GM12878 (cell line): ENCODE results near the gene WSCD2. TPM values are rescaled to one million over a fixed set of nuclear protein-coding genes. Genes with fewer than 3 reads are reported as not detected.

Experiments used
- ATAC-seq: fragments of 200-7000 bp; cut with Tn5 transposase; 3 replicates; pipeline ENCODE4 v1.9.1; 2020; ENCODE audit warnings: mild to moderate bottlenecking, moderate library complexity
- BruUV-seq: library from RNA; stranded (reverse); fragments of 400-500 nt; replicated peaks from 2 replicates; lab custom pipeline; 2021; lab: Mats Ljungman, UMichigan
- CTCF ChIA-PET: fragments of 300-600 bp; sonication (Branson Sonifier 250); formaldehyde crosslinking; extraction: SDS; loops from one replicate; lab custom pipeline; 2021; ENCODE audit warnings: inconsistent platforms; lab: Yijun Ruan, JAX
- POLR2A ChIA-PET: fragments of 350-600 bp; formaldehyde crosslinking; extraction: SDS; loops from one replicate; lab custom pipeline; 2021; ENCODE audit warnings: inconsistent platforms; lab: Charles Lee
- RAD21 ChIA-PET: fragments of 300-600 bp; sonication (Branson Sonifier 250); formaldehyde crosslinking; loops from one replicate; lab custom pipeline; 2023; ENCODE audit warnings: antibody characterized with exemption; ENCODE audit not compliant: unreplicated experiment; lab: Charles Lee
- SMC1A ChIA-PET: fragments of 300-600 bp; sonication (Branson Sonifier 250); formaldehyde crosslinking; loops from one replicate; lab custom pipeline; 2023; ENCODE audit not compliant: unreplicated experiment, uncharacterized antibody; lab: Charles Lee
- DNase-seq: peaks from one replicate; pipeline ENCODE4 v3.0.0-alpha.2; 2011; ENCODE audit warnings: low read depth, low spot score
- FAIRE-seq: peaks from 3 replicates; lab custom pipeline; 2011; peaks lifted over from hg19 to GRCh38; lab: Jason Lieb, UNC
- H2AFZ ChIP-seq: 2 replicates; pipeline ENCODE4 v1.6.0; 2011; ENCODE audit warnings: low read depth, low read length, control low read depth; ENCODE audit not compliant: control insufficient read depth
- H3K27ac ChIP-seq: 2 replicates; pipeline ENCODE4 v1.5.1; 2011; ENCODE audit warnings: control low read depth; ENCODE audit not compliant: control insufficient read depth, insufficient read depth
- H3K27me3 ChIP-seq, 2 experiments: replicated peaks in 1 of 2; 2 replicates each; pipeline versions ENCODE4 v1.6.0 to v1.6.1; 2011; ENCODE audit warnings: low read length in 1 of 2; ENCODE audit not compliant: control insufficient read depth in 2 of 2, insufficient read depth in 2 of 2
- H3K36me3 ChIP-seq, 2 experiments: 2 replicates each; pipeline ENCODE4 v1.5.1; 2011; ENCODE audit warnings: low read length in 1 of 2; ENCODE audit not compliant: control insufficient read depth in 2 of 2, insufficient read depth in 2 of 2
- H3K4me1 ChIP-seq: 2 replicates; pipeline ENCODE4 v1.6.1; 2011; ENCODE audit warnings: mild to moderate bottlenecking, low read length, moderate library complexity, mixed read lengths; ENCODE audit not compliant: control insufficient read depth, insufficient read depth
- H3K4me2 ChIP-seq: 2 replicates; pipeline ENCODE4 v1.6.0; 2011; ENCODE audit warnings: control low read depth; ENCODE audit not compliant: control insufficient read depth, insufficient read depth
- H3K4me3 ChIP-seq: fragments of 200-600 bp; sonication (generic); 2 replicates; pipeline ENCODE4 v1.5.1; 2016
- H3K79me2 ChIP-seq: 2 replicates; pipeline ENCODE4 v1.6.0; 2011; ENCODE audit warnings: low read length; ENCODE audit not compliant: control insufficient read depth, insufficient read depth
- H3K9ac ChIP-seq: 2 replicates; pipeline ENCODE4 v1.8.0; 2011; ENCODE audit warnings: low read length, control low read depth, mixed read lengths; ENCODE audit not compliant: control insufficient read depth, insufficient read depth
- H3K9me3 ChIP-seq: replicated peaks from 3 replicates; pipeline ENCODE4 v1.5.1; 2011; ENCODE audit warnings: mild to moderate bottlenecking, low read length; ENCODE audit not compliant: control insufficient read depth, insufficient read depth
- H4K20me1 ChIP-seq: 2 replicates; pipeline ENCODE4 v1.6.0; 2011; ENCODE audit not compliant: control insufficient read depth, insufficient read depth
- BHLHE40 ChIP-seq, 2 experiments: fragments of 450-650 bp in 1 of 2; IDR thresholded peaks; 2 replicates each; pipeline ENCODE4 v1.6.1; 2011 to 2017; ENCODE audit warnings: low read depth in 2 of 2, borderline replicate concordance in 1 of 2, improper control_type of control experiment in 1 of 2, low read length in 1 of 2, mild to moderate bottlenecking in 1 of 2
- BMI1 ChIP-seq: fragments of 450-650 bp; IDR thresholded peaks from 2 replicates; pipeline ENCODE4 v1.6.1; 2016; ENCODE audit warnings: mild to moderate bottlenecking, moderate library complexity, borderline replicate concordance
- CBFB ChIP-seq: IDR thresholded peaks from 2 replicates; pipeline ENCODE4 v1.6.1; 2016; ENCODE audit warnings: antibody characterized with exemption, low read depth
- FOS ChIP-seq: IDR thresholded peaks from 3 replicates; pipeline ENCODE4 v1.6.1; 2011; ENCODE audit warnings: borderline replicate concordance; ENCODE audit not compliant: insufficient read length; ENCODE audit errors: extremely low read depth
- KLF5 ChIP-seq: fragments of 450-650 bp; IDR thresholded peaks from 2 replicates; pipeline ENCODE4 v1.6.1; 2014; ENCODE audit warnings: mild to moderate bottlenecking; ENCODE audit not compliant: partially characterized antibody
- MYC ChIP-seq: IDR thresholded peaks from 2 replicates; pipeline ENCODE4 v1.6.1; 2011; ENCODE audit warnings: mild to moderate bottlenecking, low read length, moderate library complexity, inconsistent platforms; ENCODE audit not compliant: insufficient read depth, insufficient replicate concordance, insufficient read length, severe bottlenecking
- NRF1 ChIP-seq: conservative IDR thresholded peaks from 2 replicates; pipeline ENCODE4 v1.6.1; 2011; ENCODE audit warnings: mild to moderate bottlenecking, low read depth, low read length, improper control_type of control experiment
- RBBP5 ChIP-seq: fragments of 200-600 bp; sonication (generic); conservative IDR thresholded peaks from 2 replicates; pipeline ENCODE4 v1.6.1; 2016
- SMARCA5 ChIP-seq: fragments of 450-650 bp; IDR thresholded peaks from 2 replicates; pipeline ENCODE4 v1.6.1; 2017; ENCODE audit warnings: mild to moderate bottlenecking
- TARDBP ChIP-seq: IDR thresholded peaks from 2 replicates; pipeline ENCODE4 v1.6.1; 2016; ENCODE audit warnings: borderline replicate concordance
- ZBTB4 ChIP-seq: fragments of 450-650 bp; formaldehyde crosslinking; IDR thresholded peaks from 2 replicates; pipeline ENCODE4 v1.4.0; 2022; ENCODE audit warnings: mild to moderate bottlenecking, moderate library complexity
- WGBS: methylation state at CpG from one replicate; pipeline ENCODE4 v1.1.6; 2016; ENCODE audit warnings: low lambda C conversion rate; ENCODE audit not compliant: insufficient replicate concordance, insufficient coverage; ENCODE audit errors: missing lambda C conversion rate; 5-methylcytosine and 5-hydroxymethylcytosine counted together
- in situ Hi-C: fragments of 300-500 bp; cut with MboI; formaldehyde crosslinking; loops from 9 replicates; pipeline ENCODE4 v1.14.3; 2018; ENCODE audit warnings: mixed read lengths
- intact Hi-C: fragments of 100-400 bp; cut with micrococcal nuclease; formaldehyde crosslinking; loops from one replicate; pipeline ENCODE4 v1.14.2; 2022; ENCODE audit not compliant: unreplicated experiment
- polyA plus RNA-seq, 11 experiments: library from polyadenylated mRNA; depleted of rRNA in 4 of 11; unstranded in 6 of 11; stranded (reverse) in 5 of 11; fragments of >200 nt; fragmentation: Nextera tagmentation in 4 of 11; fragmentation: Illumina TruSeq in 1 of 11; extraction: Ambion mirVana in 4 of 11; extraction: Trizol in 1 of 11; gene quantifications; 1 replicate in 1 of 11; 2 replicates in 10 of 11; pipeline versions ENCODE4 v1.2.1 to v1.2.3, GENCODE V29; 2011 to 2016; ENCODE audit warnings: inconsistent platforms in 2 of 11, missing spikeins in 2 of 11, low read depth in 1 of 11
- total RNA-seq, 4 experiments: library from RNA; depleted of rRNA in 3 of 4; stranded (reverse); fragments of >200 nt in 3 of 4; fragmentation: Illumina TruSeq in 1 of 4; extraction: Trizol in 1 of 4; gene quantifications; 2 replicates each; pipeline versions ENCODE4 v1.2.1 to v1.2.3, GENCODE V29; 2013 to 2021

WSCD2 gene
- total and polyA plus RNA-seq, 10 of the 15 experiments (the other 5 are each of a cell fraction or from before 2014, with no cell fraction given) = 0.41 TPM; not detected in 9

GRCh38 chr12:108193493-108193892 is 64.4 kb downstream of the WSCD2 start:
- DNase-seq (no peak), ATAC-seq (no peak), FAIRE-seq (no peak)
- H3K4me3 ChIP-seq = no peak overlapping the region
- H3K36me3 ChIP-seq = no peaks in the 10 kb centered on the region
- ChIA-PET RAD21 (no interaction called here), POLR2A (no interaction called here), SMC1A (interaction anchor here (1.5 to 1.6 kb wide), 2 partner anchors 201 to 264 kb away, joined by 3 to 5 read pairs; no protein-coding TSS in a partner anchor), CTCF (interaction anchor here (1.4 to 1.6 kb wide), 2 partner anchors 264 to 276 kb away, joined by 3 to 4 read pairs; no protein-coding TSS in a partner anchor)
- 71% methylated on average over 5 of the region's 5 CpGs for WGBS
- H3K9me3 ChIP-seq = no peaks in the 10 kb centered on the region; the same call in 2 of the 3 replicates
- TF ChIP-seq BMI1 (no peak), FOS (no peak), KLF5 (no peak), TARDBP (no peak), SMARCA5 (no peak), BHLHE40 (IDR thresholded peaks at IDR 0.05; ENCODE audit: borderline replicate concordance in 1 of 2, low read depth in 2 of 2, low read length in 1 of 2) (no peak), NRF1 (no peak), RBBP5 (no peak), MYC (no peak), ZBTB4 (CRISPR knock-in tag) (no peak), CBFB (no peak)
- H3K4me2 ChIP-seq = no peak overlapping the region
- intact Hi-C loops = loop anchor here (5.0 to 10.0 kb wide), 3 partner anchors 91 to 519 kb away; no protein-coding TSS in a partner anchor
- BruUV-seq = no TSS peak
- no peak overlapping the region for H2AFZ ChIP-seq
- no peaks in the 10 kb centered on the region for H3K4me1 ChIP-seq
- H3K9ac ChIP-seq = no peak overlapping the region
- no peak overlapping the region for H3K27ac ChIP-seq
- H3K27me3 ChIP-seq = no peaks in the 10 kb centered on the region; a peak in 2 of 4 replicates
- no peaks in the 10 kb centered on the region for H3K79me2 ChIP-seq
- in situ Hi-C loops = no loop called here
- H4K20me1 ChIP-seq = 0 out of 2 replicates have a peak, but pooled peaks cover 3% of the 10 kb centered on the region
